Stimulated activated naive CD4-positive, alpha-beta T cell (primary cell): Measurements from ENCODE around the gene RSPRY1.

Experiments used
- DNase-seq, 6 experiments: peaks; one replicate each; lab custom pipeline; 2025; lab: John Stamatoyannopoulos, UW

The RSPRY1 gene

DNA sequence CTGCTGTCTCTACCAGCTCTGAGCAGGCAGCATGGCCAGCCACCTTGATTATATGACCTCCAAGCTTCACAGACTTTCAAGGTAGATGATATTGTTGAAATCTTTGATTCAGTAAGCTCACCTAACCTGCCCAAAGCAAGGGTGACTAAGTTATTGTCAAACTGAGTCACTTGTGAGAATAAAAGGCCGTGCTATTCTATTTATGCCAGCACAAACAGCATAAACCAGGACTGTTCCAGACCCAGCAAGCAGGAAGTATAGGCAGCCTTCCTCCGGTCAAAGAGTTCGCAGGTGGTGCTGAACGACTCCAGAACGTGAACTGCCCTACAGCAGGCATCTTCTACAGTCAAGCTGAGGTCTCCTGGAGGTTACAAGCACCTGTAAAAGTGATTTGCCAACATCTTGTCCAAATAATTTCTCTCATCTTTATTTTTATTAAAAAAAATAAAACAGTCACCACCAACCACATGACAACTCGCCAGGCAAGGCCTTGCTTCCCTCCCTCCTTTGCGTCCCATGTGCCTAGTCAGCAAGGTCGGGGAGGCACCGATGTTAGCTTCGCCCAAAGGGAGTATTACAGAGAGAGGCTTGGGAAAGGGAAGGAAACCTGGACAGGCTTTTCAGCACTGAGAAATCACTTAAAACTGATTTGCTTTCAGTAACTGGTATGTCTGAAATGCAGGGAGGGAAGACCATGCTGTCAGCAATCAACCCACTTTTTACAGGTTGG is 69.7 kb downstream of the RSPRY1 start:
- no peak for DNase-seq

DNA sequence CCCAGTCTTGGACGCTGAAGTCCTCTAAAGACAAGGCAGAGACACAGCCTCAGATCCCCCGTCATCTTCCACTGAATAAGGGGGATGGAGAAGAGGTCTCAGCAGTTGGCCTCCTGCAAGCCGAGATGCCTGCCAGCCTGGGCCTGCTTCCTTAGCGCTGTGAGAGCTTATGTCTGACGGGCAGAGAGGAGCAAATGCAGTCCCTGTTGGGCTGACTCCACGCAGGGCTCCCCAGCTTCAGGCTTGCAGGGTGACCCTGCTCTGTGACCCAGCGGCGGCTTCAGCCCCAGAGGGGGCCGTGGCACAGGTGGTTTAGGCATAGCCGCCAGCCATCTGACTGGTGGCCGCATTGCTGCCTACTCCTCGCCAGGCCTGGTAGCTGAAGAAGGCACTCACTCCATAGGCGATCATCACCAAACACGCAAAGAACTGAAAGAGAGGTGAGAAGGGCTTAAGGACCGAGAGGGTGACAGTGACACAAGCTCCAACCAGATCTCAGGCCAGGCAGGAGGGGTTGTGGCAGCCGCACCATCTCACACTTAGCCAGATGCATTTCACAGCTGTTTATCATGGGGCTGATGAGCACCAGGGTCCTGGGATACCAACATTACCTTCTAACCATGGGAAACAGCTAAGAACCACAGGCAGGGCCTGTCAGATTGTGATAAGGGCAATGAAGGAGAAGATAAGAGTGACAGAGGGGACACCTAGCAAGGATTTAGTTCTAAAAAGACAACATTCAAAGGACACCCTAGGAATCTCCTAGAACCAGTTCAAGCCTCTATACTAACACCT is 70.7 kb downstream of the RSPRY1 start:
- DNase-seq: no peak

- DNase-seq: no peak
These were observed 71.4 kb downstream of the RSPRY1 start for GRCh38 chr16:57257455-57258070.

DNA sequence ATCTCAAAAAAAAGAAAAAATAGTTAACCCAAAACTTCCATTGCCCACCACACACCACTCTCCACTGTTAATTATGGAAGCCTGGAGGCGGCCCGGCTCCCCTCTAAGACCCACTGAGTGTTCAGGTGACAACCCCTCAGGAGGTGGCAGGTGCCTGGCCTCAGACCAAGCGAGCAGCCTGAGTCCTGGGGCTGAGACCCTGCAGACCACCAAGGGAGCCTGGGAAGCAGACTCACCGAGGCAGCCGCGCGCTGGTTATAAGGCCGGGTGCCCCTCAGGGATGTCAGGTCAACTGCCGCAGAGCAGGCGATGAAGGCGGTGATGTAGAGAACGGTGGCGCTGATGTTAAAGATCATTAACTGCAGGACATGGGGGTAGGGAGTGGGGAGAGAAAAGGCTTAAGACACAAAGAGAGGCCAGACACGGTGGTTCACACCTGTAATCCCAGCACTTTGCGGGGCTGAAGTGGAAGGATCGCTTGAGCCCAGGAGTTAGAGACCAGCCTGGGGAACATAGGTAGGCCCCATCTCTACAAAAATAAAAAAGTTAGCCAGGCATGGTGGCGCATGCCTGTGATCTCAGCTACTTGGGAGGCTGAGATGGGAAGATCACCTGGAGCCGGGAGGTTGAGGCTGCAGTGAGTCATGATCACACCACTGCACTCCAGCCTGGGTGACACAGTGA is 72.2 kb downstream of the RSPRY1 start:
- DNase-seq: no peak

DNA sequence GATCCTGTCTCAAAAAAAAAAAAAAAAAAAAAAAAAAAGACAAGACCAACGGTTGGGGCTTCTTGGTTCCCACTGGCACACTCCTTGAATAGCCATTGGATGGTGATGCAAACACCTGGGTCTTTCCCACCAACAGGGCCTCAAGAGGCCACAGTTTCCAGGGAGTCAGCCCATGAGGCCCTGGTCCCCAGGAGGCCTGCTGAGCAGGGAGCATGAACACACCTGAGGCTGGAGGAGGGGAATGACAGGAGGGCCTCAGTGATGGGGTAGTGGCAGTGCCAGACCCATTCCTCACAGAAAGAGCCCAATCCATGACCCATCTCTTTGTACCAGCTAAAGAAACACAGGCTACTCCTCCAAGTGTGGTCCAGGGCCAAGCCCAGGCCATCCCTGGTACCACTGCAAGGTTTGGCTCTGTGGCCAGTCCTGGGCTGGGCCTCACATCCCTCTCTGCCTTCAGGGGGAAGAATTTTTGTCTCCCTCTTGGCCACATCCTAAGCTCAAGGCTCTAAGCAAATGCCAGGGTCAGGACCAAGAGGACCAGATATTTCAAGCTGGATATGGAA is 72.9 kb downstream of the RSPRY1 start:
- no peak for DNase-seq

DNA sequence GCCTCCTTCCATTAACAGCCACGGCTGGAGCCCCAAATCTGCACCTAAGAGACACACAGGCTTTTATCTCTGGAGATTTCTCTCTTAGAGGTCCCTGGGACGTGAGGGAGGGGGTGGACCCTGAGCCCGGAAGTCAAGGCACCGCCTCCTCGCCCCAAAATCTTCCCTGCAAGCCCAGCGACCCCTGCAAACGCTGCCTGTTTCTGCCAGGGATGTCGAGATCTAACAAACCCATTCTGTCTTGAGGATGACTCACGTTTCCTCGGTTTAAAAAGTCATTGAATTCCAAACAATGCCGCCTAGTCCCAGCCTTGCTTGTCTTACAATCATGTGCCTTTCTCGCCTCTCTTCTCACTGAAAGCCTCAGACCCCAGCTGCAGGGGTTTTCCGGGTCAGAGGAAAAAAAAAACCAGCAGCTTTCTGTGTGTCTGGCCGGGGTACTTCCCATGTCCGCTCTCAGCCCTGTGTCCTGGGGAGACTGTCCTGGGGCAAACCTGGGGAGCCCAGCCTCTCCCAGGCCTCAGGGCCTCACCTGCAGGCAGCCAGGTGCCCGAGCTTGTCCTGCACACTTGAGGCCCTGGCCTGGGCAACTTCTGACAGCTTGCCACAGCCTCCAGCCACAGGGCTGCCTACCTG is 74.3 kb downstream of the RSPRY1 start:
- peak in 5 of 6 experiments; percentile 10 to 42 (median 16) for DNase-seq

- DNase-seq: no peak
These were observed 75.7 kb downstream of the RSPRY1 start for GRCh38 chr16:57261806-57262205.

- DNase-seq: no peak
These were observed 76.9 kb downstream of the RSPRY1 start for GRCh38 chr16:57262841-57263540.

DNA sequence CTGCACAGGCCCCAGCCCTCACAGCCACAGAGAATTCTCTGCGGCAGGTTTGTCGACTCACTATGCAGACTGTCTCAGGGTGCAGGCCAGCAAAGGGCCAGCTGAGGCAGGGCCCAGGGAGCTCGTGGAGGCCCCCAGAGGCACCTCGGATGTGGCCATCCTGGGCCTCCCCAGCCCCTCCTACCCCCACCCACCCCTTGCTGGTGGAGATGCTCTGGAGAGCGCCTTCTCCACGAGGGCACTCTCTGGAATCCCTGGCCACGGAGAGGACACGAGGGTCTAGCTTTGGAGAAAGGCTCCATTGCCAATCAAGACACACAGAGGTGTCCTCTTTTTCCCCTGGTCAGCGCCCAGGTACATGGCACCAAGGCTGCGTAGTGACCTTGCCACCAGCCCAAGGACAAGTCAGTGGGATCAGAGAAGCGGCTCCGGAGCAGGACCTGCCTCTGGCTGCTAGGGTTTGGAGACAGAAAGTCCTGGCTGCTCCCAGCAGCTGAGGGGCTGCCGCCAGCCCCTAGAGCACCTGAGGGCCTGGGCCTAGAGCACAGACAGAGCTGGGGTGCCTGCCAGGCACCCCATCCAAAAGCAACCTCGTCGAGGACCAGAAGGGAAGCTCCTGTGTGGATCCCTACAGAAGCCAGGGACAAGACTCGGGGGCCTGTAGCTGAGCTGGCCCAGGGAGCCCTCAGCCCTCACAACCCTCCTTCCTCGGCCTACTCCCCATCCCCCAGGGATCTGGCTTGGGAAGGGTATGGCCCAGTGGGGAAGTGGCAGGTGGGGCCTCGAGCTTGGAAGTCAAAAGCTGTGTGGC is 77.6 kb downstream of the RSPRY1 start:
- no peak for DNase-seq

DNA sequence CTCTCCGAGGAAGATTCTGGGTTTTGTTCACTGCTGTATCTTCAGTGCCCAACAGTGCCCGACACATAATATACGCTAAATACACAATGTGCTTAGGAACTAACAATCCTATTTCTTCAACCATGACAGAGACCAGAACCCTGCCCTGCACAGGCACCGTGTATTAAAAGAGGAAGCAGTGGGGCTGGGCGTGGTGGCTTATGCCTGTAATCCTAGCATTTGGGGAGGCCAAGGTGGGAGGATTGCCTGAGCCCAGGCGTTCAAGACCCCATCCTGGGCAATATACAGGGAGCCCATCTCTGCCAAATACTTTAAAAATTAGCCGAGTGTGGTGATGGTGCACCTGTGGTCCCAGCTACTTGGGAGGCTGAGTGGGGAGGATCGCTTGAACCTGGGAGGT is 78.3 kb downstream of the RSPRY1 start:
- DNase-seq: no peak

DNA sequence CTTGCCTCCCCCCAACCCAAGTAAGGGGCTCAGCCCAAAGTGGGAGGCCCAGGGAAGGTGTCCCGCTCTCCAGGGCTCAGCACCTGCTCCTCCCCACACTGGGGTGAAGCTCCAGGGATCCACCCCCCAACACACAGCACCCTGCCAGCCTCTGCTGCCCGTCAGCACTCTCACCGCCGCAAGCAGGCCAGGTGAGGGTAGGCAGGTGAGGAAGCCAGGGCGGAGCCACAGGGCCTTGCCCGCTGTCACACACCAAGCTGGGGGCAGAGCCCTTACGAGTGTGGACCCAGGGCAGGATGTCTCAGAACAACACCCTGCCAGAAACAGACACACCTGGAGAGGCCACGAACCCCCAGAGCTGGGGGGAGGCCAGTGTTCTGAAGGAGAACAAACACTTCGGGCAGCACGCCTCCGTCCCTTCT is 78.8 kb downstream of the RSPRY1 start:
- peak in 4 of 6 experiments; percentile 10 to 41 (median 18) for DNase-seq

DNA sequence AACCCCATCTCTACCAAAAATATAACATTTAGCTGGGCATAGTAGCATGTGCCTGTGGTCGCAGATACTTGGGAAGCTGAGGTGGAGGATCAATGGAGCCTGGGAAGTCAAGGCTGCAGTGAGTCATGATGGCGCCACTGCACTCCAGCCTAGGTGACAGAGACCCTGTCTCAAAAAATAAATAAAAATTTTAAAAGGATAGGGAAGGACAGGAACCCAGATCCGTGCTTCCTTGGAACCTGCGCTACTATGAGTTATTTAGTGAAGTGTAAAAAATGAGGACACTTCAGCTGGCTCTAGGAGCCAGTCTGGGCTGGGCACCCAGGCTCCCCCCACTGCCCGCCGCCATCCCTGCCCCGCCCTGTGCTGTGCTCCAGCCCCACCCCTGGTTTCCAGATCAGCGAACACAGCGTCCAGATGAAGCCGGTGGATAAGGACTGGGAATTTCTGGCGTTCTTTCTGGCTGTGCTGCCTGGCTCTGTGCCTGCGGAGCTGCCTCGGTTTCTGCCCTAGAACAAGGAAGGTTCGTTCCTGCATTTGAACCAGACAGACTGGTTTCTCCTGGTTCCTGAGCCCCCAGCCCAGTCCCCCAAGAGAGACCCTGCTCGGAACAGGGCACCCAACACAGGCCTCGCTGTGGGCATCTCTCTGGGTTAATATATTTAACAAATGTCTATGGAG is 79.9 kb downstream of the RSPRY1 start:
- no peak for DNase-seq

DNA sequence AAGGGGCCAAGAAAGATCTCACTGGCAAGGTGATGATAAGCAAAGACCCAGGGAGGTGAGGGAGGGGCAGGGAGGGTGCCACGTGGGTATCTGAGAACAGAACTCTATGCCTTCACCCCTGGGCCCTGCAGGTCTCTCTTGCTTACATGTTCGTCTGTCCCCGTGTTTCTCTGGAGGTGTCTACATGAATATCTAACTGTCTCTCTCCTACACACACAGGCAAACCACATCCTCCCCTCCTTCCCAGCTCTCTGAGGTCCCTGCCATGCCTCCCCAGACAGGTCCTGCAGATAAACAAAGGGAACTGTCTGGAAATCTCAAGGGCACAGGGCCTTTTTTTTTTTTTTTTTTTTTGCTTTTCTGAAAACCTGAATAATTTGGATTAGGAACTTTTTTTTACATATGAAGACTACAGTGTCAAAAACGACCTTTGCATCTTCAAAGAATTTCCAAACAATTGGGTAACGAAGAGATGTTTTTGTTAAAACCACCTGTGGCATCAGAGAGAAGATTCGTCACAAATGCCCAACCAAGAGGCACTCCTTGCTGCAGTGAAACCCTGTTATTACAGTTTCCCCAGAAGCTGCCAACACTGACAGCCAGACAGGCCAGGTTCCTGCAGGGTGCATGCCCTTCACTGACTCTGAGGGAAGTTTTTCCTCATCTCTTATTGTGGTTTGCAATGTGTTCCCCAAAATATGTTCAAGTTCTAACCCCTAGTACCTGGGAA is 80.6 kb downstream of the RSPRY1 start:
- peak; percentile 32 to 93 (median 70) for DNase-seq

GRCh38 chr16:57267343-57267742 is 81.2 kb downstream of the RSPRY1 start:
- DNase-seq: peak in 3 of 6 experiments; percentile 29 to 69 (median 40)

DNA sequence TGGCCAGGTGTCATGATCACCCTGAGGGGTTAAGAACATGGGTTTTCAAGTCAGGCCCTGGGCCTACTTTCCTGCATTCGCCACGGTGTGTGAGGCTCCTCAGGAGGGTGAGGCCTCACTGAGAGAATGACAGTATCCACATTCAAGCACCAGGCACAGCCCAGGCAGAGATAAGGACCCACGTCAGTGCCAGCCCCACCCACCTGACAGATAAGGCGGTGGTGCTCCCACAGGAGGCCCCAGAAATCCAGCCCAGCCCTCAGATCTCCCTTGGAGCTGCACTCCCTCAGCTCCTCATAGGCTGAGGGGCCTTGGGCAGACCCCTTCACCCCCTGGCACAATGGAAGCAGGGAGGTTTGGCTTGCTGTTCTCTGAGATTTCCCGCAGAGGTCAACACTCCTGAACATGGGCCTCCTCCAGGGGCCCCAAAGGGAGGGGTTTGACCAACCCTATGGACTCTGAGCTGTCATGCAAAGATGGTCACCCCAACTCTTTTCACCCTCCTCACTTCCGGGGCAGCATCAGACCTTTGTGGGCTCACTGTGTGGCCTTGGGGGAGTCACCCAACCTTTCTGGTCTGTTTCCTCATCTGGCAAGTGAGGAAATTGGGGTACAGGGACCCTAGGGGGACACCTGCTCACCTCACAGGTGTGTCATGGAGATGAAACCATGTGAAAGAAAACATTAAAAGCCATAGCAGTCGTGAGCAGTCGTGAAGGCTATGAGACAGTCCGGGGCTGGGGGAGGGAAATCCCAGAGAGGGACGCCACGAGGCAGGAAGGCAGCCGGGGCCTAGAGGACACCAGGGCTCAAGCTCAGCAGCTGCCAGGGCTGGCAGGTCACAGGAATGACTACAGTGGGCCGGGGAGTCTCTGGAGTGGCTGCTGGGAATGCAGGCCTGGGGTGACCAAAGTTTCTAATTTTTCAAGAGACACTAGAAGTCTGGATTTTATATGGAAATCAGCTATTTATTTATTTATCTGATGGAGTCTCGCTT is 83.0 kb downstream of the RSPRY1 start:
- peak in 1 of 6 experiments; percentile 8 for DNase-seq

GRCh38 chr16:57270221-57271062 is 84.3 kb downstream of the RSPRY1 start:
- no peak for DNase-seq

- DNase-seq: no peak
These were observed 84.9 kb downstream of the RSPRY1 start for GRCh38 chr16:57271063-57271345.
